Ovary (tissue), 3 donors: ENCODE data around the gene GOLGA3.

Experiments used
- CTCF ChIP-seq, 3 donors: fragments of 450-650 bp in 2 of 3; fragments of 200-600 bp in 1 of 3; IDR thresholded peaks; one replicate each; pipeline versions ENCODE4 v1.5.1 to v1.8.0; 2016 to 2022; ENCODE audit warnings: antibody characterized with exemption in 3 of 3, mild to moderate bottlenecking in 1 of 3
- EP300 ChIP-seq: sonication (generic); formaldehyde crosslinking; IDR thresholded peaks from one replicate; pipeline ENCODE4 v1.6.1; 2017; ENCODE audit warnings: antibody characterized with exemption
- POLR2A ChIP-seq: fragments of 450-650 bp; IDR thresholded peaks from one replicate; pipeline ENCODE4 v1.6.1; 2017; ENCODE audit warnings: antibody characterized with exemption, mild to moderate bottlenecking, moderate library complexity
- donor health status: DM: no; HTN: no; CAD: no.

- TF ChIP-seq CTCF (IDR thresholded peaks at IDR 0.05) (no peak), EP300 (no peak), POLR2A (no peak)
Measured at GRCh38 chr12:132734206-132734605, 94.5 kb downstream of the GOLGA3 start.
